Karpas-422 (cell line): ENCODE measurements around the gene EPN2. TPM values are rescaled to one million over a fixed set of nuclear protein-coding genes. Genes with fewer than 3 reads are reported as not detected.

Experiments used
- DNase-seq: peaks from one replicate; pipeline ENCODE4 v3.0.0-alpha.2; 2015
- H2AFZ ChIP-seq: fragments of 200-600 bp; sonication (generic); 2 replicates; pipeline ENCODE4 v1.6.1; 2014; ENCODE audit warnings: antibody characterized with exemption, low read length, mixed read lengths
- H3K27ac ChIP-seq: fragments of 200-600 bp; sonication (generic); 2 replicates; pipeline ENCODE4 v1.5.1; 2014; ENCODE audit warnings: mild to moderate bottlenecking, low read length, moderate library complexity
- H3K27me3 ChIP-seq: fragments of 200-600 bp; sonication (generic); 2 replicates; pipeline ENCODE4 v1.6.1; 2014; ENCODE audit warnings: low read length, mixed read lengths
- H3K36me3 ChIP-seq: fragments of 200-600 bp; sonication (generic); 2 replicates; pipeline ENCODE4 v1.6.1; 2014; ENCODE audit warnings: low read length, mixed read lengths; ENCODE audit not compliant: insufficient read depth
- H3K4me1 ChIP-seq: fragments of 200-600 bp; sonication (generic); 2 replicates; pipeline ENCODE4 v1.6.1; 2014; ENCODE audit warnings: mild to moderate bottlenecking, low read length, mixed read lengths
- H3K4me2 ChIP-seq: fragments of 200-600 bp; sonication (generic); 2 replicates; pipeline ENCODE4 v1.6.1; 2014; ENCODE audit warnings: low read length, low read depth, mild to moderate bottlenecking; ENCODE audit not compliant: poor library complexity, severe bottlenecking
- H3K4me3 ChIP-seq: fragments of 200-600 bp; sonication (generic); 2 replicates; pipeline ENCODE4 v1.5.1; 2014; ENCODE audit warnings: mild to moderate bottlenecking, antibody characterized with exemption, low read length, mixed read lengths
- H3K79me2 ChIP-seq: fragments of 200-600 bp; sonication (generic); 2 replicates; pipeline ENCODE4 v1.6.1; 2014; ENCODE audit warnings: mild to moderate bottlenecking, low read length, mixed read lengths
- H3K9ac ChIP-seq: fragments of 200-600 bp; sonication (generic); 2 replicates; pipeline ENCODE4 v1.6.0; 2014; ENCODE audit warnings: low read length
- H3K9me2 ChIP-seq: fragments of 200-600 bp; sonication (generic), shearing (Covaris generic); replicated peaks from 2 replicates; pipeline ENCODE4 v1.6.0; 2014; ENCODE audit warnings: mild to moderate bottlenecking, low read length, moderate library complexity; ENCODE audit not compliant: insufficient read depth
- H3K9me3 ChIP-seq: fragments of 300-700, 200-600 bp; sonication (generic); 2 replicates; pipeline ENCODE4 v1.6.1; 2014; ENCODE audit warnings: low read length, mixed read lengths
- H4K20me1 ChIP-seq: fragments of 200-600 bp; sonication (generic); 2 replicates; pipeline ENCODE4 v1.6.1; 2014; ENCODE audit warnings: mild to moderate bottlenecking, antibody characterized with exemption, low read length, low read depth; ENCODE audit not compliant: insufficient read depth
- total RNA-seq: library from RNA; depleted of rRNA; stranded (reverse); fragments of >200 nt; shearing (Covaris generic); gene quantifications from 2 replicates; pipeline ENCODE4 v1.2.3, GENCODE V29; 2014; ENCODE audit warnings: low replicate concordance

The EPN2 gene
- total RNA-seq, 1 experiment from 2014 or later: 17.6 TPM

- Histone ChIP-seq H2AFZ (no peak overlapping the region), H3K36me3 (peaks cover 3% of the 10 kb centered on the region; the same call in 1 of the 2 replicates), H3K79me2 (no peaks in the 10 kb centered on the region), H3K4me3 (no peak overlapping the region), H3K27me3 (0 out of 2 replicates have a peak, but pooled peaks cover 2% of the 10 kb centered on the region), H3K9me3 (peaks cover 6% of the 10 kb centered on the region; the same call in 1 of the 2 replicates), H3K9me2 (no peaks in the 10 kb centered on the region), H3K4me1 (peaks cover under 1% of the 10 kb centered on the region), H3K9ac (no peak overlapping the region), H3K4me2 (no peak overlapping the region), H4K20me1 (no peaks in the 10 kb centered on the region), H3K27ac (no peak overlapping the region)
- DNase-seq: no peak
Observed at GRCh38 chr17:19322861-19323260, 85.7 kb downstream of the EPN2 start.

- Histone ChIP-seq H3K9me2 (no peaks in the 10 kb centered on the region), H3K9ac (no peak overlapping the region), H3K36me3 (peaks cover 3% of the 10 kb centered on the region; the same call in 1 of the 2 replicates), H3K4me1 (no peaks in the 10 kb centered on the region), H2AFZ (no peak overlapping the region), H3K4me2 (no peak overlapping the region), H3K4me3 (no peak overlapping the region), H3K9me3 (peaks cover 6% of the 10 kb centered on the region; the same call in 1 of the 2 replicates), H4K20me1 (no peaks in the 10 kb centered on the region), H3K27ac (no peak overlapping the region), H3K79me2 (no peaks in the 10 kb centered on the region), H3K27me3 (0 out of 2 replicates have a peak, but pooled peaks cover 2% of the 10 kb centered on the region)
- no peak for DNase-seq
Observed at GRCh38 chr17:19325542-19325941, 88.4 kb downstream of the EPN2 start.

GRCh38 chr17:19327031-19327783 lies 90.0 kb downstream of the EPN2 start:
- DNase-seq: no peak
- H3K27ac ChIP-seq: no peak overlapping the region
- 0 out of 2 replicates have a peak, but pooled peaks cover 2% of the 10 kb centered on the region for H3K27me3 ChIP-seq
- no peaks in the 10 kb centered on the region for H3K4me1 ChIP-seq
- H3K4me3 ChIP-seq: no peak overlapping the region
- H3K9ac ChIP-seq: no peak overlapping the region
- no peak overlapping the region for H3K4me2 ChIP-seq
- peaks cover 6% of the 10 kb centered on the region; the same call in 1 of the 2 replicates for H3K9me3 ChIP-seq
- H3K9me2 ChIP-seq: no peaks in the 10 kb centered on the region
- H3K36me3 ChIP-seq: peaks cover 3% of the 10 kb centered on the region; the same call in 1 of the 2 replicates
- H2AFZ ChIP-seq: no peak overlapping the region
- H3K79me2 ChIP-seq: no peaks in the 10 kb centered on the region
- H4K20me1 ChIP-seq: no peaks in the 10 kb centered on the region

- DNase-seq: no peak
- no peaks in the 10 kb centered on the region for H4K20me1 ChIP-seq
- H3K79me2 ChIP-seq: no peaks in the 10 kb centered on the region
- 0 out of 2 replicates have a peak, but pooled peaks cover 2% of the 10 kb centered on the region for H3K27me3 ChIP-seq
- no peak overlapping the region for H3K27ac ChIP-seq
- H3K9me2 ChIP-seq: no peaks in the 10 kb centered on the region
- peaks cover 3% of the 10 kb centered on the region; the same call in 1 of the 2 replicates for H3K36me3 ChIP-seq
- H2AFZ ChIP-seq: no peak overlapping the region
- no peak overlapping the region for H3K4me2 ChIP-seq
- peaks cover 6% of the 10 kb centered on the region; the same call in 1 of the 2 replicates for H3K9me3 ChIP-seq
- no peak overlapping the region for H3K4me3 ChIP-seq
- H3K9ac ChIP-seq: no peak overlapping the region
- H3K4me1 ChIP-seq: no peaks in the 10 kb centered on the region
Observed at GRCh38 chr17:19328441-19329061, 91.4 kb downstream of the EPN2 start.

- H2AFZ ChIP-seq: no peak overlapping the region
- no peak overlapping the region for H3K4me2 ChIP-seq
- H3K27me3 ChIP-seq: 0 out of 2 replicates have a peak, but pooled peaks cover 2% of the 10 kb centered on the region
- no peaks in the 10 kb centered on the region for H3K79me2 ChIP-seq
- H4K20me1 ChIP-seq: no peaks in the 10 kb centered on the region
- no peak overlapping the region for H3K4me3 ChIP-seq
- H3K9ac ChIP-seq: no peak overlapping the region
- no peaks in the 10 kb centered on the region for H3K4me1 ChIP-seq
- H3K36me3 ChIP-seq: peaks cover 3% of the 10 kb centered on the region; the same call in 1 of the 2 replicates
- H3K9me3 ChIP-seq: peaks cover 6% of the 10 kb centered on the region; the same call in 1 of the 2 replicates
- no peaks in the 10 kb centered on the region for H3K9me2 ChIP-seq
- no peak for DNase-seq
- no peak overlapping the region for H3K27ac ChIP-seq
Observed at GRCh38 chr17:19329136-19329535, 92.0 kb downstream of the EPN2 start.

- Histone ChIP-seq H3K79me2 (no peaks in the 10 kb centered on the region), H3K27ac (no peak overlapping the region), H3K36me3 (peaks cover 3% of the 10 kb centered on the region; the same call in 1 of the 2 replicates), H3K4me1 (no peaks in the 10 kb centered on the region), H3K9me2 (no peaks in the 10 kb centered on the region), H3K4me3 (no peak overlapping the region), H3K4me2 (no peak overlapping the region), H3K9ac (no peak overlapping the region), H3K9me3 (peaks cover 6% of the 10 kb centered on the region; the same call in 1 of the 2 replicates), H4K20me1 (no peaks in the 10 kb centered on the region), H2AFZ (no peak overlapping the region), H3K27me3 (0 out of 2 replicates have a peak, but pooled peaks cover 2% of the 10 kb centered on the region)
- DNase-seq: no peak
Observed at GRCh38 chr17:19329839-19330238, 92.7 kb downstream of the EPN2 start.

- H3K27me3 ChIP-seq: no peaks in the 10 kb centered on the region
- no peaks in the 10 kb centered on the region for H4K20me1 ChIP-seq
- H3K79me2 ChIP-seq: no peaks in the 10 kb centered on the region
- no peak overlapping the region for H3K27ac ChIP-seq
- no peak overlapping the region for H2AFZ ChIP-seq
- H3K4me1 ChIP-seq: no peaks in the 10 kb centered on the region
- peaks cover 3% of the 10 kb centered on the region; the same call in 1 of the 2 replicates for H3K9me3 ChIP-seq
- H3K9me2 ChIP-seq: no peaks in the 10 kb centered on the region
- no peak overlapping the region for H3K4me2 ChIP-seq
- no peak overlapping the region for H3K4me3 ChIP-seq
- no peak overlapping the region for H3K9ac ChIP-seq
- no peak for DNase-seq
- 0 out of 2 replicates have a peak, but pooled peaks cover under 1% of the 10 kb centered on the region for H3K36me3 ChIP-seq
Observed at GRCh38 chr17:19330271-19330670, 93.1 kb downstream of the EPN2 start.

GRCh38 chr17:19331134-19331533 lies 94.0 kb downstream of the EPN2 start:
- no peak overlapping the region for H2AFZ ChIP-seq
- H3K4me3 ChIP-seq: no peak overlapping the region
- no peaks in the 10 kb centered on the region for H4K20me1 ChIP-seq
- H3K36me3 ChIP-seq: no peaks in the 10 kb centered on the region
- DNase-seq: no peak
- H3K4me2 ChIP-seq: no peak overlapping the region
- no peaks in the 10 kb centered on the region for H3K9me2 ChIP-seq
- no peaks in the 10 kb centered on the region for H3K4me1 ChIP-seq
- H3K9ac ChIP-seq: no peak overlapping the region
- no peak overlapping the region for H3K27ac ChIP-seq
- no peaks in the 10 kb centered on the region for H3K79me2 ChIP-seq
- no peaks in the 10 kb centered on the region for H3K9me3 ChIP-seq
- H3K27me3 ChIP-seq: no peaks in the 10 kb centered on the region
